Measurements from ENCODE around the gene SND1.

Gene SND1

GRCh38 chr7:128034825-128035224, 382.8 kb downstream of the SND1 start:
- H3K27ac ChIP-seq, result no peak overlapping the region
- DNase-seq, result no peak
- no peaks in the 10 kb centered on the region for H3K9me3 ChIP-seq (ENCODE audit: severe bottlenecking)
- no peak overlapping the region for H3K4me3 ChIP-seq (ENCODE audit: low read depth, low read length)
- H3K36me3 ChIP-seq, result no peaks in the 10 kb centered on the region
- TF ChIP-seq CTCF (IDR thresholded peaks at IDR 0.05; ENCODE audit: low read depth, low read length), result no peak
- peaks cover 20% of the 10 kb centered on the region for H3K27me3 ChIP-seq (ENCODE audit: insufficient read depth, low read depth, severe bottlenecking)

GRCh38 chr7:128035712-128036111, 383.7 kb downstream of the SND1 start:
- peaks cover 16% of the 10 kb centered on the region for H3K27me3 ChIP-seq (ENCODE audit: insufficient read depth, low read depth, severe bottlenecking)
- H3K27ac ChIP-seq, result no peak overlapping the region
- H3K36me3 ChIP-seq, result no peaks in the 10 kb centered on the region
- H3K9me3 ChIP-seq (ENCODE audit: severe bottlenecking), result no peaks in the 10 kb centered on the region
- no peak overlapping the region for H3K4me3 ChIP-seq (ENCODE audit: low read depth, low read length)
- TF ChIP-seq CTCF (IDR thresholded peaks at IDR 0.05; ENCODE audit: low read depth, low read length), result peak; percentile 74
- DNase-seq, result peak; percentile 40

GRCh38 chr7:128036226-128036940, 384.4 kb downstream of the SND1 start:
- DNase-seq, result no peak
- TF ChIP-seq CTCF (IDR thresholded peaks at IDR 0.05; ENCODE audit: low read depth, low read length), result no peak
- no peak overlapping the region for H3K27ac ChIP-seq

GRCh38 chr7:128037081-128037480, 385.1 kb downstream of the SND1 start:
- Histone ChIP-seq H3K4me3 (ENCODE audit: low read depth, low read length) (no peak overlapping the region), H3K9me3 (ENCODE audit: severe bottlenecking) (no peaks in the 10 kb centered on the region), H3K27ac (no peak overlapping the region), H3K27me3 (ENCODE audit: insufficient read depth, low read depth, severe bottlenecking) (peaks cover 16% of the 10 kb centered on the region), H3K36me3 (no peaks in the 10 kb centered on the region)
- peak; percentile 54 for DNase-seq
- peak; percentile 33; the same call in 1 of the 2 replicates for TF ChIP-seq CTCF (IDR thresholded peaks at IDR 0.05; ENCODE audit: low read depth, low read length)

More at GRCh38 chr7:128036226-128036940, 384.4 kb downstream of the SND1 start:
- H3K4me3 ChIP-seq (ENCODE audit: low read depth, low read length), result no peak overlapping the region
- peaks cover 16% of the 10 kb centered on the region for H3K27me3 ChIP-seq (ENCODE audit: insufficient read depth, low read depth, severe bottlenecking)
- H3K9me3 ChIP-seq (ENCODE audit: severe bottlenecking), result no peaks in the 10 kb centered on the region
- no peaks in the 10 kb centered on the region for H3K36me3 ChIP-seq

- Histone ChIP-seq H3K27me3 (ENCODE audit: insufficient read depth, low read depth, severe bottlenecking) (peaks cover 9% of the 10 kb centered on the region), H3K9me3 (ENCODE audit: severe bottlenecking) (no peaks in the 10 kb centered on the region), H3K27ac (no peak overlapping the region), H3K36me3 (no peaks in the 10 kb centered on the region), H3K4me3 (ENCODE audit: low read depth, low read length) (no peak overlapping the region)
- TF ChIP-seq CTCF (IDR thresholded peaks at IDR 0.05; ENCODE audit: low read depth, low read length), result no peak
- no peak for DNase-seq
These were observed 386.1 kb downstream of the SND1 start for GRCh38 chr7:128037880-128038619.
